ENCODE data around the gene SLC43A2. TPM values are rescaled to one million over a fixed set of nuclear protein-coding genes. Genes with fewer than 3 reads are reported as not detected.

Gene SLC43A2
- polyA plus RNA-seq, 2 of the 4 experiments (the other 2 are of a cell fraction), result 3.5 to 7.0 TPM

DNA sequence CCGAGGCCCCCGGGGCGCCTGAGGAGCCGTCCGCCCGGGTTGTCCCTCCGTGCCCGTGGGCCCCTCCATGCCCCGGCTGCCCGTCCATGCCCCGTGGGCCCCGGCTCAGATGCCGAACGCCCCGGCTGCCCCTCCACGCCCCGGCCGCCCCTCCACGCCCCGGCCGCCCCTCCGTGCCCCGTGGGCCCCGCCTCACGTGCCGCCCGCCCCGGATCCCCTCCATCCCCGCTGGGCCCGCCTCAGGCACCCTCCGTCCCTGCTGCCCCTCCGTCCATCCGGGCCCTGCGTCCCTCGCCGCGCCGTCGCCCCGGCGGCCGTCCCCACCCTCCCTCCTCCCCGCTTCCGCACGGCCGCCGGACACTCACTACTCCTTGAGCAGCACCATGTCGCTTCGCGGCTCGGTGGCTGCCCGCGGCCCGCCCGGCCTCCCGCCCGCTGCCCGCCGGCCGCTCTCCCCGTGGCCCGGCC lies 66.4 kb downstream of the SLC43A2 start:
- POLR2A ChIA-PET, result interaction anchor here (0.6 to 1.7 kb wide), 9 partner anchors 9 to 288 kb away, joined by 3 to 9 read pairs (median 5); partner anchors contain the start of genes INPP5K and SLC43A2
- DNase-seq (ENCODE audit: low read depth in 1 of 2, low spot score in 1 of 2) (peak in 1 of 2 experiments; percentile 38), FAIRE-seq (no peak), ATAC-seq (peak; percentile 9 to 63)
- peak overlapping the region; percentile 86 for H3K4me2 ChIP-seq
- CTCF ChIA-PET, result interaction anchor here (0.6 to 21.0 kb wide), 10 partner anchors 10 to 119 kb away, joined by 3 to 497 read pairs (median 5); partner anchors contain the start of genes RILP and SLC43A2
- H3K4me3 ChIP-seq, result peak overlapping the region; percentile 91
- peak overlapping the region; percentile 94 to 97 for H3K27ac ChIP-seq
- no peak for TF ChIP-seq POLR2A (IDR thresholded peaks at IDR 0.05; ENCODE audit: low read length)
- peak; percentile 43; the same call in 1 of the 2 replicates for TF ChIP-seq BHLHE40 (IDR thresholded peaks at IDR 0.05; ENCODE audit: low read depth, low read length)
- TF ChIP-seq PHF8 (IDR thresholded peaks at IDR 0.05; ENCODE audit: borderline replicate concordance, low read depth), result peak; percentile 42; the same call in 1 of the 2 replicates
- WGBS (ENCODE audit: missing lambda C conversion rate), result no CpG with 5 or more reads among the region's 62 CpGs
- H3K9me3 ChIP-seq, result no peaks in the 10 kb centered on the region
- H3K4me1 ChIP-seq, result peaks cover 16% of the 10 kb centered on the region; the same call in 2 of the 3 replicates

DNA sequence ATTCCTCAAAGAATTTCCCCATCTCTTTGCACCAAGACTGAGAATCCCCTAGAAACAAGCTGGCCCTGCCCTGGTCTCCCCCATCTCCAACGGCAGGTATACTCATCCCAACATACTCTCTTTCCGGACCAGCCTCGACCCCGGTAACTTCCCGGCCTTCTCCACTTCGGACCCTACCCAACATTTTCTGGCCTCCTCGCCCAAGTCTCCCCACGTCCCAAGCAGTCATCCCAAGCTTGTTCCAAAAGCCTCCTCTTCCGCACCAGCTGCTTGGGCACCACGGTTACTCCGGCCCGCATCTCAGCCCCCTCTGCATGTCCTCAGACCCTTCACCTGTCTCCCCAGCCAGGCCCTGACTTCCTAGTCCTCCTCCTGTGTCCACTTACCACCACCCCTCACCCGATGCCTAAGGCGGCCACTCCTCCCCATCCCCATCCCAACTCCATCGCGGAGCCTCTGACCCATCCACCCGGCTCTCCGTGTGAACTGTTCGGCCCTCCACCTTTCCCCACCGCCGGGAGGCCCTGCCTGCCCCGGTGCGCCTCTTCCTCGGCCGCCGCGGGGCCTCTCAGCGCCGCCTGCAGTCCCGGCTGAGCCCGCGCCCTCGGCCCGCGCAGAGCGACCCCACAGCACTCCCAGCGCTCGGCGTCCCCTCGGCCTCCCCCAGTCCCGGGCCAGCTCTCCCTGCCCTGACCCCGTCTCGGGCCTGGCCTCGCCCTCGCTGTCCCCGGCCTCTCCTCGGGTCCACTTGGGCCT lies 67.0 kb downstream of the SLC43A2 start:
- Histone ChIP-seq H3K9me3 (no peaks in the 10 kb centered on the region), H3K4me1 (peaks cover 16% of the 10 kb centered on the region; the same call in 2 of the 3 replicates), H3K27ac (peak overlapping the region; percentile 94 to 97), H3K4me3 (peak overlapping the region; percentile 91), H3K4me2 (peak overlapping the region; percentile 86)
- no peak for FAIRE-seq
- TF ChIP-seq RAD21 (conservative IDR thresholded peaks at IDR 0.05 in 1 of 2, IDR thresholded peaks at IDR 0.05 in 1 of 2) (0 out of 5 replicates have a peak, but pooled peaks of 1 of the 2 experiments have one; percentile 13), CBX2 (IDR thresholded peaks at IDR 0.05; ENCODE audit: borderline replicate concordance, low read depth) (no peak)
- TF ChIP-seq, protein P1, sequence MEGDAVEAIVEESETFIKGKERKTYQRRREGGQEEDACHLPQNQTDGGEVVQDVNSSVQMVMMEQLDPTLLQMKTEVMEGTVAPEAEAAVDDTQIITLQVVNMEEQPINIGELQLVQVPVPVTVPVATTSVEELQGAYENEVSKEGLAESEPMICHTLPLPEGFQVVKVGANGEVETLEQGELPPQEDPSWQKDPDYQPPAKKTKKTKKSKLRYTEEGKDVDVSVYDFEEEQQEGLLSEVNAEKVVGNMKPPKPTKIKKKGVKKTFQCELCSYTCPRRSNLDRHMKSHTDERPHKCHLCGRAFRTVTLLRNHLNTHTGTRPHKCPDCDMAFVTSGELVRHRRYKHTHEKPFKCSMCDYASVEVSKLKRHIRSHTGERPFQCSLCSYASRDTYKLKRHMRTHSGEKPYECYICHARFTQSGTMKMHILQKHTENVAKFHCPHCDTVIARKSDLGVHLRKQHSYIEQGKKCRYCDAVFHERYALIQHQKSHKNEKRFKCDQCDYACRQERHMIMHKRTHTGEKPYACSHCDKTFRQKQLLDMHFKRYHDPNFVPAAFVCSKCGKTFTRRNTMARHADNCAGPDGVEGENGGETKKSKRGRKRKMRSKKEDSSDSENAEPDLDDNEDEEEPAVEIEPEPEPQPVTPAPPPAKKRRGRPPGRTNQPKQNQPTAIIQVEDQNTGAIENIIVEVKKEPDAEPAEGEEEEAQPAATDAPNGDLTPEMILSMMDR (IDR thresholded peaks at IDR 0.05), result peak; percentile 20; the same call in 1 of the 3 replicates
- WGBS (ENCODE audit: missing lambda C conversion rate), result 30% methylated on average over 28 of the region's 47 CpGs
- ChIA-PET POLR2A (interaction anchor here (1.2 to 1.7 kb wide), 2 partner anchors 45 to 155 kb away, joined by 6 to 9 read pairs; partner anchors contain the start of gene INPP5K), CTCF (interaction anchor here (1.0 to 21.0 kb wide), 13 partner anchors 12 to 302 kb away, joined by 3 to 497 read pairs (median 4); partner anchors contain the start of gene SLC43A2)
- ATAC-seq, result peak; percentile 52 to 58
- peak in 1 of 2 experiments; percentile 63 for DNase-seq (ENCODE audit: low read depth in 1 of 2, low spot score in 1 of 2)

DNA sequence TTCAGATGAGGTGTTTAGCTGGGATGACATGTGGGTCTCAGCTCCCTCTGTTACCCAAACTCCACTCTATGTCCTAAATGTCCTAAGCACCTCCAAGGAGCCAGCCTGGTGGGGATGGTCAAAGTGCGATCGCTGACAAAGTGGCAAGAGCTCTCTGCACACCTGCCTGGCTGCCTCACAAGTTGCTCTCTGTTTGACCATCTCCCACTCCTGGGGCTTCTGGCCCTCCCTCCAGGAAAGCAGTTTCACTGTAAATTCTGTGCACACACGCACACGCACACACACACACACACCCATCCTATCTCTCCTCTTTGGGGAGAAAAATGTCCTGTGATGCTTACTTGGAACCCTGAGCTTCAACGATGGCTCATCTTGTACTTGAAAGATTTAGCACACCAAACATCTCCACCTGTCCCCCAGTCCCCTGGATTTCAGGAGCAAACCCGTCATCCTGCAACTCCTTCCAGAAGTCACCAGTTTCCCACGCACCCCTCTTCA lies 67.7 kb downstream of the SLC43A2 start:
- ChIA-PET CTCF (interaction anchor here (1.0 to 21.0 kb wide), 12 partner anchors 12 to 301 kb away, joined by 3 to 497 read pairs (median 4); partner anchors contain the start of gene SLC43A2), POLR2A (no interaction called here)
- Histone ChIP-seq H3K4me1 (peaks cover 16% of the 10 kb centered on the region; the same call in 2 of the 3 replicates), H3K4me3 (no peak overlapping the region; the same call in 2 of the 3 replicates), H3K27ac (no peak overlapping the region; a peak in 1 of 6 replicates), H3K9me3 (no peaks in the 10 kb centered on the region), H3K4me2 (peak overlapping the region; percentile 86)
- TF ChIP-seq FOSL2 (IDR thresholded peaks at IDR 0.05) (no peak), FOSL2 (CRISPR knock-in tag; IDR thresholded peaks at IDR 0.05) (no peak), ZSCAN20 (CRISPR knock-in tag; IDR thresholded peaks at IDR 0.05) (no peak), NR3C1 (IDR thresholded peaks at IDR 0.05) (no peak), EP300 (IDR thresholded peaks at IDR 0.05) (no peak), NPAS2 (CRISPR knock-in tag; IDR thresholded peaks at IDR 0.05; ENCODE audit: borderline replicate concordance) (no peak), CHD2 (IDR thresholded peaks at IDR 0.05; ENCODE audit: low read length, partially characterized antibody) (no peak), KDM1A (IDR thresholded peaks at IDR 0.05; ENCODE audit: low read depth) (no peak), NFE2L2 (conservative IDR thresholded peaks at IDR 0.05; ENCODE audit: low read length) (no peak), HDAC2 (IDR thresholded peaks at IDR 0.05) (no peak), TFCP2L1 (CRISPR knock-in tag; IDR thresholded peaks at IDR 0.05) (no peak), JUNB (IDR thresholded peaks at IDR 0.05) (no peak), HOXB13 (CRISPR knock-in tag; IDR thresholded peaks at IDR 0.05; ENCODE audit: low read depth) (no peak), HOXB5 (CRISPR knock-in tag; IDR thresholded peaks at IDR 0.05) (no peak)
- TF ChIP-seq, protein P2, sequence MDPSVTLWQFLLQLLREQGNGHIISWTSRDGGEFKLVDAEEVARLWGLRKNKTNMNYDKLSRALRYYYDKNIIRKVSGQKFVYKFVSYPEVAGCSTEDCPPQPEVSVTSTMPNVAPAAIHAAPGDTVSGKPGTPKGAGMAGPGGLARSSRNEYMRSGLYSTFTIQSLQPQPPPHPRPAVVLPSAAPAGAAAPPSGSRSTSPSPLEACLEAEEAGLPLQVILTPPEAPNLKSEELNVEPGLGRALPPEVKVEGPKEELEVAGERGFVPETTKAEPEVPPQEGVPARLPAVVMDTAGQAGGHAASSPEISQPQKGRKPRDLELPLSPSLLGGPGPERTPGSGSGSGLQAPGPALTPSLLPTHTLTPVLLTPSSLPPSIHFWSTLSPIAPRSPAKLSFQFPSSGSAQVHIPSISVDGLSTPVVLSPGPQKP (IDR thresholded peaks at IDR 0.05; ENCODE audit: low read depth, low read length), result no peak
- TF ChIP-seq, protein P3, sequence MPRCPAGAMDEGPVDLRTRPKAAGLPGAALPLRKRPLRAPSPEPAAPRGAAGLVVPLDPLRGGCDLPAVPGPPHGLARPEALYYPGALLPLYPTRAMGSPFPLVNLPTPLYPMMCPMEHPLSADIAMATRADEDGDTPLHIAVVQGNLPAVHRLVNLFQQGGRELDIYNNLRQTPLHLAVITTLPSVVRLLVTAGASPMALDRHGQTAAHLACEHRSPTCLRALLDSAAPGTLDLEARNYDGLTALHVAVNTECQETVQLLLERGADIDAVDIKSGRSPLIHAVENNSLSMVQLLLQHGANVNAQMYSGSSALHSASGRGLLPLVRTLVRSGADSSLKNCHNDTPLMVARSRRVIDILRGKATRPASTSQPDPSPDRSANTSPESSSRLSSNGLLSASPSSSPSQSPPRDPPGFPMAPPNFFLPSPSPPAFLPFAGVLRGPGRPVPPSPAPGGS (IDR thresholded peaks at IDR 0.05), result no peak
- FAIRE-seq, result no peak
- ATAC-seq, result no peak
- DNase-seq (ENCODE audit: low read depth in 1 of 2, low spot score in 1 of 2), result no peak
- WGBS (ENCODE audit: missing lambda C conversion rate), result 89% methylated on average over 7 of the region's 7 CpGs
